ENCODE data around the gene GFOD1. TPM values are rescaled to one million over a fixed set of nuclear protein-coding genes. Genes with fewer than 3 reads are reported as not detected.
A peak's percentile ranks its signal among the peaks of the same experiment; 100 is the strongest.

GFOD1 gene
- polyA plus RNA-seq, 1 of the 3 experiments (the other 2 are of a cell fraction), result 1.6 TPM

DNA sequence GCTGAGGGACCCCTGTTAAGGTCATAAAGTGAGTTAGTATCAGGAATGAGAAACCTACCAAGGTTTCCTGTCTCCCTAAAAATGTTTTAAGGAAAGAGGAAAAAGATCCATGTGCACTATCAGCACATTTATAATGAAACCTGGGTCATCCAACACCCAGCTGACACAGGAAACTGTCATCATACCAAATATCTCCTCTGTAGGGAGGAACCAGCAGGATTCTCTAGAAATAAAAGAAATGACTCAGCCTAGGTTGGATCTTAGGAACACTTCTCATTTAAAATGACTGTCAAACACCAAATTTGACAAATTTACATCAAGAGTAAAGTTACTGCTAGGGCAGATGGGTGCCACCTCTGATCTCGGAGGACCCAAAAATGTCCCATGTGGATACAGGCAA is 21.7 kb downstream of the GFOD1 start (continued):
- TF ChIP-seq TEAD4 (IDR thresholded peaks at IDR 0.05; ENCODE audit: borderline replicate concordance, insufficient read depth), result no peak

DNA sequence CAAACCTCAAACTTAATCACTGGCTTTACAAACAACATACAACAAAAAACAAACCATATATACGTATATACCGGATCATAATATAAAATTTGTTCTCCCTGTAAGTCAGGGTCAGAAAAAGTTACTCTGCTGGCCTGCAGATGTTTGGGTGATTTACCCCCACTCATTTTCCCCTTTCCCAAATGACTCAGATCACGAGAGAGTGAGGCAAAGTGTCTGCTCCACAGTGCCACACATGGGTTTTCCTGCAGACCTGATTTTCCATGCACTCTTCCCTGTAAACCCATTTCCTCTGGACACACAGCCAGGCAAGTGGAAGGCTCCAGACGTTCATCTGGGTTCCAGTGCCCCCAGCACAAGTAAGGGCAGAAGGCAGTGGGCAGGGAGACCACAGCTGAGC is 23.5 kb downstream of the GFOD1 start:
- no peak for TF ChIP-seq POLR2AphosphoS5 (IDR thresholded peaks at IDR 0.05; ENCODE audit: low read depth, low read length)
- no peak for TF ChIP-seq GABPA (IDR thresholded peaks at IDR 0.05; ENCODE audit: low read depth)
- TF ChIP-seq RCOR1 (IDR thresholded peaks at IDR 0.05; ENCODE audit: low read length), result no peak
- no peak for TF ChIP-seq TEAD4 (IDR thresholded peaks at IDR 0.05; ENCODE audit: borderline replicate concordance, insufficient read depth)
- TF ChIP-seq CHD2 (IDR thresholded peaks at IDR 0.05; ENCODE audit: low read length, partially characterized antibody), result no peak
- TF ChIP-seq FOSL2 (IDR thresholded peaks at IDR 0.05; ENCODE audit: borderline replicate concordance, low read depth), result no peak
- no peak for TF ChIP-seq ELF1 (IDR thresholded peaks at IDR 0.05)
- no peak for TF ChIP-seq TAF1 (IDR thresholded peaks at IDR 0.05; ENCODE audit: borderline replicate concordance, low read depth, low read length)
- TF ChIP-seq GATA2 (CRISPR knock-in tag; IDR thresholded peaks at IDR 0.05), result no peak
- TF ChIP-seq SMC3 (IDR thresholded peaks at IDR 0.05; ENCODE audit: low read depth, low read length), result no peak
- no peak for TF ChIP-seq NRF1 (IDR thresholded peaks at IDR 0.05; ENCODE audit: low read depth, low read length)
- TF ChIP-seq, protein P1, sequence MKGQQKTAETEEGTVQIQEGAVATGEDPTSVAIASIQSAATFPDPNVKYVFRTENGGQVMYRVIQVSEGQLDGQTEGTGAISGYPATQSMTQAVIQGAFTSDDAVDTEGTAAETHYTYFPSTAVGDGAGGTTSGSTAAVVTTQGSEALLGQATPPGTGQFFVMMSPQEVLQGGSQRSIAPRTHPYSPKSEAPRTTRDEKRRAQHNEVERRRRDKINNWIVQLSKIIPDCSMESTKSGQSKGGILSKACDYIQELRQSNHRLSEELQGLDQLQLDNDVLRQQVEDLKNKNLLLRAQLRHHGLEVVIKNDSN (IDR thresholded peaks at IDR 0.05; ENCODE audit: borderline replicate concordance, low read depth), result no peak
- Histone ChIP-seq H3K9ac (no peak overlapping the region), H3K9me3 (no peaks in the 10 kb centered on the region), H4K20me1 (ENCODE audit: insufficient read depth) (no peaks in the 10 kb centered on the region), H3K4me1 (ENCODE audit: control insufficient read depth in 1 of 2, insufficient read depth in 2 of 2, low read depth in 1 of 2, low read length in 1 of 2) (peaks cover 0 to 12% of the 10 kb centered on the region in 2 experiments; a peak in 2 of 4 replicates), H3K79me2 (ENCODE audit: insufficient read depth) (no peaks in the 10 kb centered on the region), H3K4me2 (no peak overlapping the region), H3K27ac (ENCODE audit: low read depth in 2 of 2, low read length in 1 of 2) (no peak overlapping the region), H3K4me3 (ENCODE audit: low read depth in 2 of 2, low read length in 1 of 2) (no peak overlapping the region), H3K9me2 (no peaks in the 10 kb centered on the region), H3F3A (replicated peaks; ENCODE audit: insufficient read depth) (no peaks in the 10 kb centered on the region), H3K27me3 (ENCODE audit: insufficient read depth) (no peaks in the 10 kb centered on the region), H2AFZ (ENCODE audit: low read depth) (no peak overlapping the region), H3K36me3 (replicated peaks in 1 of 2; ENCODE audit: control insufficient read depth in 1 of 2, insufficient read depth in 2 of 2, low read length in 1 of 2) (no peaks in the 10 kb centered on the region)
- POLR2A ChIA-PET, result no interaction called here
- CTCF ChIA-PET, result interaction anchor here (0.6 to 1.4 kb wide), 2 partner anchors 74 to 111 kb away, joined by 4 to 6 read pairs; partner anchors contain the start of gene SIRT5
- 76% methylated on average over 4 of the region's 4 CpGs for WGBS (ENCODE audit: low lambda C conversion rate)
- no peak for DNase-seq

DNA sequence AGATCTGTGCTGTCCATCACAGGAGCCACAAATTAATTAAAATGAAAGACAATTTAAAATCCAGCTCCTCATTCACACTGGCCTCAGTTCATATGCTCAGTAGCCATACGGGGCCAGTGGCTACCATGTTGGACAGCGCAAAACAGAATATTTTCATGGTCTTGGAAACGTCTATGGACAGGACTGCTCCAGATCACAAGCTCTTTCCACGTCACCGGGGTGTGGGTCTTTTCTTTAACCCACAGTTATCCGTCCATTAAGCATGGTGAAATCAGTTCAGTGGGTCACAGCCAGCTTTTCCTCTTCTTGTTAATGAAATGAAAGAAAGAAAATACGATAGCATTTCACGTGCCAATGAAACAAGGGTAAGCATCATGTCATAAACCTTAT is 24.1 kb downstream of the GFOD1 start:
- no peak overlapping the region for H3K9ac ChIP-seq
- no peaks in the 10 kb centered on the region for H3K9me2 ChIP-seq
- H3K27ac ChIP-seq (ENCODE audit: low read depth in 2 of 2, low read length in 1 of 2), result no peak overlapping the region
- peaks cover 0 to 12% of the 10 kb centered on the region in 2 experiments; a peak in 2 of 4 replicates for H3K4me1 ChIP-seq (ENCODE audit: control insufficient read depth in 1 of 2, insufficient read depth in 2 of 2, low read depth in 1 of 2, low read length in 1 of 2)
- ChIA-PET CTCF (interaction anchor here (0.6 to 1.4 kb wide), 2 partner anchors 75 to 112 kb away, joined by 4 to 6 read pairs; partner anchors contain the start of gene SIRT5), POLR2A (no interaction called here)
- no peak overlapping the region for H3K4me2 ChIP-seq
- DNase-seq, result no peak
- no peaks in the 10 kb centered on the region for H3K79me2 ChIP-seq (ENCODE audit: insufficient read depth)
- WGBS (ENCODE audit: low lambda C conversion rate), result 82% methylated on average over 7 of the region's 8 CpGs
- H3F3A ChIP-seq (replicated peaks; ENCODE audit: insufficient read depth), result no peaks in the 10 kb centered on the region
- no peaks in the 10 kb centered on the region for H3K27me3 ChIP-seq (ENCODE audit: insufficient read depth)
- H4K20me1 ChIP-seq (ENCODE audit: insufficient read depth), result no peaks in the 10 kb centered on the region
- no peak overlapping the region for H2AFZ ChIP-seq (ENCODE audit: low read depth)
- H3K4me3 ChIP-seq (ENCODE audit: low read depth in 2 of 2, low read length in 1 of 2), result no peak overlapping the region
- H3K36me3 ChIP-seq (replicated peaks in 1 of 2; ENCODE audit: control insufficient read depth in 1 of 2, insufficient read depth in 2 of 2, low read length in 1 of 2), result no peaks in the 10 kb centered on the region
- no peaks in the 10 kb centered on the region for H3K9me3 ChIP-seq
- no peak for TF ChIP-seq SMC3 (IDR thresholded peaks at IDR 0.05; ENCODE audit: low read depth, low read length)
- no peak for TF ChIP-seq NFIC (IDR thresholded peaks at IDR 0.05; ENCODE audit: borderline replicate concordance)
- TF ChIP-seq, protein P2, sequence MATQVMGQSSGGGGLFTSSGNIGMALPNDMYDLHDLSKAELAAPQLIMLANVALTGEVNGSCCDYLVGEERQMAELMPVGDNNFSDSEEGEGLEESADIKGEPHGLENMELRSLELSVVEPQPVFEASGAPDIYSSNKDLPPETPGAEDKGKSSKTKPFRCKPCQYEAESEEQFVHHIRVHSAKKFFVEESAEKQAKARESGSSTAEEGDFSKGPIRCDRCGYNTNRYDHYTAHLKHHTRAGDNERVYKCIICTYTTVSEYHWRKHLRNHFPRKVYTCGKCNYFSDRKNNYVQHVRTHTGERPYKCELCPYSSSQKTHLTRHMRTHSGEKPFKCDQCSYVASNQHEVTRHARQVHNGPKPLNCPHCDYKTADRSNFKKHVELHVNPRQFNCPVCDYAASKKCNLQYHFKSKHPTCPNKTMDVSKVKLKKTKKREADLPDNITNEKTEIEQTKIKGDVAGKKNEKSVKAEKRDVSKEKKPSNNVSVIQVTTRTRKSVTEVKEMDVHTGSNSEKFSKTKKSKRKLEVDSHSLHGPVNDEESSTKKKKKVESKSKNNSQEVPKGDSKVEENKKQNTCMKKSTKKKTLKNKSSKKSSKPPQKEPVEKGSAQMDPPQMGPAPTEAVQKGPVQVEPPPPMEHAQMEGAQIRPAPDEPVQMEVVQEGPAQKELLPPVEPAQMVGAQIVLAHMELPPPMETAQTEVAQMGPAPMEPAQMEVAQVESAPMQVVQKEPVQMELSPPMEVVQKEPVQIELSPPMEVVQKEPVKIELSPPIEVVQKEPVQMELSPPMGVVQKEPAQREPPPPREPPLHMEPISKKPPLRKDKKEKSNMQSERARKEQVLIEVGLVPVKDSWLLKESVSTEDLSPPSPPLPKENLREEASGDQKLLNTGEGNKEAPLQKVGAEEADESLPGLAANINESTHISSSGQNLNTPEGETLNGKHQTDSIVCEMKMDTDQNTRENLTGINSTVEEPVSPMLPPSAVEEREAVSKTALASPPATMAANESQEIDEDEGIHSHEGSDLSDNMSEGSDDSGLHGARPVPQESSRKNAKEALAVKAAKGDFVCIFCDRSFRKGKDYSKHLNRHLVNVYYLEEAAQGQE (IDR thresholded peaks at IDR 0.05; ENCODE audit: low read depth, low read length), result peak; percentile 65; the same call in 1 of the 2 replicates
- TF ChIP-seq TEAD4 (IDR thresholded peaks at IDR 0.05; ENCODE audit: borderline replicate concordance, insufficient read depth), result no peak
- no peak for TF ChIP-seq TAF1 (IDR thresholded peaks at IDR 0.05; ENCODE audit: borderline replicate concordance, low read depth, low read length)
- no peak for TF ChIP-seq TCF12 (IDR thresholded peaks at IDR 0.05)
